ENCODE results near the gene GOSR2.

Gene GOSR2

DNA sequence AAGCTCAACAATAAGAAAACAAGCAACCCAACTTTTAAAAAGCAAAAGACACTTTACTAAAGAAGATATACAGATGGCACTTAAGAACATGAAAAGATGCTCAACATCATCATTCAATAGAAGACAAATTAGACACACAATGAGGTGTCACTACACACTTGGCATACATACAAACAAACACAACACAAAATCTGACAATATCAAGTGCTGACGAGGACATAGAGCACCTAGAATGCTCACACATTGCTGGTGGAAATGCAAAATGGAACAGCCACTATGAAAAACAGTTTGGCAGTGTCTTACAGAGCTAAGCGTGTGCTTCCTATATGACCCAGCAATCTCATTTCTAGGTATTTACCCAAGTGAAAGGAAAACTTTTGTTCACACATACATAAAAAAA is 37.2 kb downstream of the GOSR2 start:
- no peak for DNase-seq (ENCODE audit: low read depth, low spot score)

DNA sequence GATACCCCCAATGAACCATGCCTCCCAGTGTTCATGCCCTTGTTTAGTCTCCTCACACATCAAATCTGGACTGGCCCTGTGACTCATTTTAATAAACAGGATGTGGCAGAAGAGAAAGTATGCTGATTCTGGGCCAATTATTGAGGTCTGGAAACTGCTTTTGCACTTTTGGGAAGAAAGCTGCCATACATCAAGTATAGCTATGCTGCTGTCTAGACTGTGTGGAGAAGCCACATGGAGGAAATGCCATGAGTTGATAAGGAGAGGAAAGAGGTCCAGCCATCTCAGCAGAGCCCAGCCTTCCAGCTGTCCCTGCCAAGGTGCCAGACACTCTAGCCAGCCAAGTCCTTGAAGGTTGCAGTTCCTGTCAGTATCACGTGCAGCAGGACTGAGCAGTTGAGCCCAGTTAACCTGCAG is 39.4 kb downstream of the GOSR2 start:
- no peak for DNase-seq (ENCODE audit: low read depth, low spot score)

GRCh38 chr17:46963571-46963970 is 40.6 kb downstream of the GOSR2 start:
- no peak for DNase-seq (ENCODE audit: low read depth, low spot score)

GRCh38 chr17:46964315-46965265 is 41.6 kb downstream of the GOSR2 start:
- no peak for DNase-seq (ENCODE audit: low read depth, low spot score)

GRCh38 chr17:46968224-46968834 is 45.4 kb downstream of the GOSR2 start:
- no peak for DNase-seq (ENCODE audit: low read depth, low spot score)

- DNase-seq (ENCODE audit: low read depth, low spot score) = no peak
These were observed 45.9 kb downstream of the GOSR2 start for GRCh38 chr17:46968896-46969295.

- no peak for DNase-seq (ENCODE audit: low read depth, low spot score)
These were observed 48.8 kb downstream of the GOSR2 start for GRCh38 chr17:46971647-46972300.

DNA sequence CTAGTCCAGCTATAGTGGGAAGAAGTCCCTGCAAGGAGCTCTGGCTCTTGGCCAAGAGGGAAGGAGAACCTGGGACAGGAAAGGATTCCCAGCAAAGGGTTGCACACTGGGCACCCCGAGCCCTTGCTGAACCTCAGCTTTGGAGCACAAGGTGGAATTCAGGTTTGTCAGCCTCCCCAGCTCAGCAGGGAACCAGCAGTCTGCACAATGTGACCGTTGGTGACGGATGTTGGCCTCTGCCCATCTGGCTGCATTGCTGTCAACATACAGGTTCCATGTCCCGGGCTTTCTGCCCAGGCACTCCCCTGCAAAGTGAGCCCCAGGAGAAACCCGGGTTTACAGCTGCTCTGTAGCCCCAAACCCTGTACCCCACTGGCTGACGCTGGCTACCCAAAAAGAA is 49.4 kb downstream of the GOSR2 start:
- DNase-seq (ENCODE audit: low read depth, low spot score) = no peak

DNA sequence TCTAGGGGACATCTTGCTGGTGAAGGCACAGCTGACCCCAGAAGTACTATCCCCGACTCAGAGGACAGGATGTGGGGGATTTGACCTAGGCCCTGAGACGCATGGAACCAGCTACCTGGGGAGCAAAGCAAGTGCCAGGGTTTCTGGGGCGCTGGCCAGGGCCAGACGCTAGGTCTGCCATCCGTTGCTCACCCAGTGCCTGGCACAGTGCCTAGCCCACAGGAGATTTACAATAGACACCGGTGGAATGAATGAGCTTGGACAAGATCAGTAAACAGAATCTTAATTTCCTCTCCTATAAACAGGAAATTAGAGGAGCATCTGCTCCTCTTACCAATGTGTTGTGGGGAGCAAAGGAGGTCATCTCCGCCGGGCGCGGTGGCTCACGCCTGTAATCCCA is 51.1 kb downstream of the GOSR2 start:
- no peak for DNase-seq (ENCODE audit: low read depth, low spot score)

DNA sequence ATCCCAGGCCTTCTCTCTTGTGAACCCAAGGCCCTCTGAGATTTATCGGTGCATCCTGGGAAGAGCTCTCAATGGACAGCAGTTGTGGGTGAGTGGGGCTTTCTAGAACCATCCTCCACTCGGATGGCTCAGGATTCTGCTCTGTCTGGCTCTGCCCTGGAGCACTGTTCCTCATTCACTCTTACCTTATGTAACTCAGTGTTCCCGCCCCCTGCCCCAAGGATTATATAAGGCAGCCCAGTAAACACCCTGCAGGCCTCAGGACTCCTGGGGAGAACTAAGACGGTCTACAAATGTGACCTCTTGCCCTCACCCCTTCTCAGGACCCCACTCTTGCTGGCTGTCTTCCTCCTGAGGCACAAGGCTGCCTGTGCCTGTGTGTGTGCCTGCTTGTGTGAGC is 52.3 kb downstream of the GOSR2 start:
- no peak for DNase-seq (ENCODE audit: low read depth, low spot score)

DNA sequence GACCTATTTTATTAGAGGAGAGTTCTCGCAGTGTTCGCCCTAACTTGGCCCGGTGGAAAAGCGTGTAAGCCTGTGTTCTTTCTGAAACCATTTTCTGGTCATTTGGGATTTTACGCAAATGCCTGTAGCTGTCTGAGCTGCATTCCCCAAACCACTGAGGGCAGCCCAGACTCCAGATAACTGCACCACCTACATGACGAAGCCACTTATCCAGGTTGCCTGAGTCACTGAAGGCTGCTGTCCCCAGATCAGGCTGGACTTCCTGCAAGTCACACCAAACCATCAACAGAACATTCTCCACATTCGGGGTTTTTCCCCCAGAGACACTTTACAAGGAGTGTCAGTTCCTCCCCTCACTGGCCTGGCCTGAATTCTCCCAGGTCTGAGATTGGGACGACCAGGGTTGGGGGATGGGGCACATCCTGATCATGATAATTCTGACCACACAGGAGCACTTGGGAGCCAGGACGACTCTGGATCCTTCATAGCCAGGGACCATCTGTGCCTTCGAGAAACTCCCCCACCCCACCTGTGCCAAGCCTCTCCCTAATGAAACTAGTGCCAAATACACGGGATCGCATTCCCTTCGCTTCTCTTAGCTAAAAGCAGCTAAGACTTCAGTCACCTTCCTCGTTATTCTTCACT is 53.8 kb downstream of the GOSR2 start:
- no peak for DNase-seq (ENCODE audit: low read depth, low spot score)

GRCh38 chr17:46977348-46977747 is 54.4 kb downstream of the GOSR2 start:
- DNase-seq (ENCODE audit: low read depth, low spot score) = no peak

DNA sequence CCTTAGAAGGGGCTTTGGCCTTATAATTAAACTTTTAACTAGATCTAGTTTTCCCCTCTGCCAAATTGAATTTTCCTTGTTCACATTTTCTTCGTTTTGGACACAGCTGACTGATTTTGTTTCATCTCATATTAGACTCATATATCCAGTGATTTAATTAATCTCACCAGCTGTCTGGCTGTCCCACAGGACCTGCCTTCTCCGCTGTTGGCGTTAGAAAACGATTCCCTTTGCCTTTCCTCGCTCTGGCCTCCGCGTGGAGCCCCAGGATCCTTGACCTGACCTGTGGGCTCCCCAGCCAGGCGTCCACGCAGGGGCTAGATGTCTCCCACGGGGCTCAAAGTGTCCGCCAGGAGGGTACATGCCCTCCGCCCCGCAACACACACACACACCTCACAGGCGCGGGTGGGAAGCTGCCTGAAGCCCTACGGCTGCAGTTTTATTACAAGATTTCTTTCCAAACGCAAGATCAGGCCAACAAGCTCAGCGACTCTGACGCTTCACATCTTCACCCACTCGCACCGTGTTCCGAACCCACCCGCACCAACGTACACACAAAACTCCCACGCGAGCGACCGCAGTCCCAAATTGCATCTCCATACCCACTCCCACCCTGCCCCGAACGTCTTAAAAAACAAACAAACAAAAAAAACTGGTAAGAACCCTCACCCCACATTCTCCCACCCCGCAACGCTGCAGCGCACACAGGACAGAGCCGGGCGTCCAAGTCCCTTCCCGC is 55.0 kb downstream of the GOSR2 start:
- no peak for DNase-seq (ENCODE audit: low read depth, low spot score)

GRCh38 chr17:46978489-46979146 is 55.7 kb downstream of the GOSR2 start:
- no peak for DNase-seq (ENCODE audit: low read depth, low spot score)

- DNase-seq (ENCODE audit: low read depth, low spot score) = no peak
These were observed 56.3 kb downstream of the GOSR2 start, which contains the start of gene RPRML for GRCh38 chr17:46979147-46979863. Gene RPRML (minus strand): TSS chr17:46979253. CDS start chr17:46979007, 246 bp downstream.

GRCh38 chr17:46982577-46982976 is 59.6 kb downstream of the GOSR2 start:
- no peak for DNase-seq (ENCODE audit: low read depth, low spot score)

DNA sequence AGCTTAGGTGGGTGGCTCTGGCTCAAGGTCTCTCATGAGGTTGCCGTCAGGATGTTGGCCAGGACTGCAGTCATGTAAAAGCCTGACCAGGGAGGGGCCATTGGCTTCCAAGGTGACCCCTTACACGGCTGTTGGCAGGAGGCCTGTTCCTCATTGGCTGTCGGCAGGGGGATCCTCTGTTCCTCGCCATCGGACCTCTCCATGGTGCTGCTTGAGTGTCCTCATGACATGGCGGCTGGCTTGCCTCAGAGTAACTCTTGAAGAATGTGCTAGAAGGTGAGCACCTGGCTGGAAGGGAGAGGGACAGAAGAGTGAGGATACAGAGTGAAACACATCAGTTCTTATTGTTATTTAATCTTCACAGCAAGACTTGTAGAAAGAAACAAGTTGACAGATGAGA is 60.8 kb downstream of the GOSR2 start:
- no peak for DNase-seq (ENCODE audit: low read depth, low spot score)

GRCh38 chr17:46984341-46984740 is 61.4 kb downstream of the GOSR2 start:
- no peak for DNase-seq (ENCODE audit: low read depth, low spot score)

DNA sequence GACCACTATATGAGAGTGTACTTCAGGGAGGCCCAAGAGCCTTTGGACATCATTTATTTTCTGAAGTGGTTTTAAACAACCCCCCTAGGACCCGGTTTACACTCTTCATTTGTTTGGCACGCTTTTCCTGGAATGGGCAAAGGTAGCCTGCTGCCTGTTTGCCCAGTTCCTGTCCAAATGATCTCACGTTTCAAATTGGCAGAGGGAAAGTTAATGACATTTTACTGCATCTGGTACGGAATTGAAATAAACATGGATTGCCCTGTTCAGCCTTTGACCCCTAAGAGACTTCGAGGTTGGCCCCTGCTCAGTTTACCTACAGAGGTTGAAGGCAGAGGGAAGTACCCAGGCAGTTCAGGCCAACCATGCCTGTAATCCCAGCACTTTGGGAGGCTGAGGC is 61.9 kb downstream of the GOSR2 start:
- DNase-seq (ENCODE audit: low read depth, low spot score) = no peak

DNA sequence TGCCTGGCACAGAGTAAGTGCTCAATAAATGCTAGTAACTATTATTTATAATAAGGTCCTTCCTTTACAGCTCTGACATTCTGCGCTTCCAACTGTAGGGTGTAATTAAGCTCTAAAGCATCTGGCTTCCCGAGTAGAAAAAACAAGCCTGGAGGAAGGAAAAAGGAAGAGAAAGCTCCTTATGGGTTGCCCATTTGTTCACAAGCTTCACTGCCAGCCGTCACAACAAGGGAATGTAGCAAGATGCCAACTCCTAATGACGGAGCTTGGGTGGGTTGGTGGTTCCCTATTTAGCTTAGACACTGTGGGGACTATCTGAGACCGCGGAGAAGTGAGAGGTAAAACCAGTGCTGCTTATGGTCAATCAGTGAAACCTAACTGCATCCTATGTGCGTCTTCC is 63.4 kb downstream of the GOSR2 start:
- DNase-seq (ENCODE audit: low read depth, low spot score) = no peak

Measured in activated naive CD8-positive, alpha-beta T cell treated with anti-CD3 and anti-CD28 coated beads, Interleukin-2, amount 50 U/mL, for 16 hours (primary cell).